ENCODE results near the gene ECE1. TPM values are rescaled to one million over a fixed set of nuclear protein-coding genes. Genes with fewer than 3 reads are reported as not detected.
A peak's percentile ranks its signal among the peaks of the same experiment; 100 is the strongest.

Gene ECE1
- total and polyA plus RNA-seq, 2 donors (not counting 3 experiments of a cell fraction or from before 2014, with no cell fraction given), result 437 to 562 TPM

GRCh38 chr1:21338573-21339355, 48.5 kb upstream of the ECE1 start:
- H3K9ac ChIP-seq (replicated peaks; ENCODE audit: extremely low read depth, insufficient read depth, low read length), result no peak overlapping the region
- no peaks in the 10 kb centered on the region for H3K9me1 ChIP-seq (replicated peaks; ENCODE audit: control insufficient read depth, extremely low read depth, insufficient read depth, low read length)
- no peak overlapping the region for H2AFZ ChIP-seq (ENCODE audit: low read depth, low read length)
- no peaks in the 10 kb centered on the region for H3K36me3 ChIP-seq (ENCODE audit: control insufficient read depth in 2 of 2, extremely low read depth in 1 of 2, insufficient read depth in 2 of 2, low read length in 2 of 2)
- TF ChIP-seq POLR2AphosphoS5 (IDR thresholded peaks at IDR 0.05; ENCODE audit: insufficient read depth, low read depth, low read length) (no peak), POLR2A (IDR thresholded peaks at IDR 0.05; ENCODE audit: low read depth, low read length) (no peak), CTCF (IDR thresholded peaks at IDR 0.05; ENCODE audit: extremely low read depth in 1 of 2, insufficient read depth in 1 of 2, low read depth in 1 of 2, low read length in 2 of 2) (no peak), JUN (IDR thresholded peaks at IDR 0.05; ENCODE audit: borderline replicate concordance, insufficient read depth, insufficient read length, low read depth) (no peak)
- DNase-seq (ENCODE audit: low read depth, low spot score) (peak; percentile 80), FAIRE-seq (no peak)
- no peaks in the 10 kb centered on the region for H3K9me3 ChIP-seq (replicated peaks; ENCODE audit: control insufficient read depth, insufficient read depth, low read length)
- no peak overlapping the region for H3K4me3 ChIP-seq (replicated peaks in 1 of 3; ENCODE audit: insufficient read depth in 1 of 3, low read depth in 1 of 3, low read length in 3 of 3)
- H3K4me2 ChIP-seq (ENCODE audit: insufficient read depth, low read length), result no peak overlapping the region
- peaks cover 95% of the 10 kb centered on the region for H3K79me2 ChIP-seq (ENCODE audit: control insufficient read depth, insufficient read depth, low read length)
- ChIA-PET POLR2A (interaction anchor here (0.7 to 1.6 kb wide), 3 partner anchors 15 to 77 kb away, joined by 3 to 11 read pairs (median 7); no protein-coding TSS in a partner anchor), CTCF (interaction anchor here (1.0 to 4.6 kb wide), 17 partner anchors 16 to 320 kb away, joined by 3 to 73 read pairs (median 6); no protein-coding TSS in a partner anchor)
- peak overlapping the region; percentile 75 for H3K27ac ChIP-seq (ENCODE audit: insufficient read depth, low read depth, low read length)
- peaks cover 1% of the 10 kb centered on the region for H4K20me1 ChIP-seq (replicated peaks; ENCODE audit: control insufficient read depth, extremely low read depth, insufficient read depth, low read length)
- peaks cover 83% of the 10 kb centered on the region for H3K4me1 ChIP-seq (ENCODE audit: control insufficient read depth, extremely low read depth, insufficient read depth, low read length)
- no TSS peak for BruUV-seq (replicated peaks)
- dilution Hi-C loops (cut with MboI; ENCODE audit: extremely low pct_ligation_motif_present, low sequenced_read_pairs) (no loop called here), intact Hi-C loops (cut with micrococcal nuclease) (loop anchor here (1.0 kb wide), 1 partner anchor 58 kb away; no protein-coding TSS in a partner anchor)
- no peaks in the 10 kb centered on the region for H3K27me3 ChIP-seq (ENCODE audit: control insufficient read depth in 2 of 2, insufficient read depth in 2 of 2, low read length in 2 of 2)
